B cell (primary cell): ENCODE measurements around the gene PSTK.

Source experiments
- CTCF ChIP-seq: fragments of 200-600 bp; IDR thresholded peaks from one replicate; pipeline ENCODE4 v1.8.0; 2022; ENCODE audit warnings: antibody characterized with exemption, mild to moderate bottlenecking
- EZH2 ChIP-seq: IDR thresholded peaks from 2 replicates; pipeline ENCODE4 v1.6.1; 2012; ENCODE audit warnings: borderline replicate concordance, low read depth, mild to moderate bottlenecking, moderate library complexity, low read length; ENCODE audit not compliant: insufficient read depth, poor library complexity, severe bottlenecking

GRCh38 chr10:123019264-123019663 is 39.1 kb downstream of the PSTK start:
- TF ChIP-seq CTCF (no peak), EZH2 (no peak)
